ENCODE results near the gene AGPAT2. TPM values are rescaled to one million over a fixed set of nuclear protein-coding genes. Genes with fewer than 3 reads are reported as not detected.

AGPAT2 gene
- polyA plus RNA-seq, 1 of the 3 experiments (the other 2 are of a cell fraction) = 46.8 TPM

GRCh38 chr9:136689108-136689460 lies 1.8 kb upstream of the AGPAT2 start:
- CTCF ChIA-PET = interaction anchor here (1.0 to 1.3 kb wide), 3 partner anchors 17 to 43 kb away, joined by 3 to 8 read pairs (median 3); no protein-coding TSS in a partner anchor
- no peaks in the 10 kb centered on the region for H3K9me2 ChIP-seq
- no peak for DNase-seq
- 88% methylated on average over 6 of the region's 7 CpGs for WGBS (ENCODE audit: low lambda C conversion rate)
- TF ChIP-seq GATA2 (CRISPR knock-in tag; IDR thresholded peaks at IDR 0.05) (no peak), JUND (IDR thresholded peaks at IDR 0.05) (no peak), EP300 (IDR thresholded peaks at IDR 0.05; ENCODE audit: borderline replicate concordance in 1 of 2, low read depth in 1 of 2, low read length in 1 of 2) (no peak), IRF3 (IDR thresholded peaks at IDR 0.05; ENCODE audit: low read depth, low read length) (no peak), NRF1 (IDR thresholded peaks at IDR 0.05; ENCODE audit: low read depth, low read length) (no peak), RAD21 (IDR thresholded peaks at IDR 0.05; ENCODE audit: low read length) (no peak), TAF1 (IDR thresholded peaks at IDR 0.05; ENCODE audit: borderline replicate concordance, low read depth, low read length) (no peak), NFIC (IDR thresholded peaks at IDR 0.05; ENCODE audit: borderline replicate concordance) (no peak), FOXJ3 (CRISPR knock-in tag; IDR thresholded peaks at IDR 0.05) (no peak), TEAD4 (IDR thresholded peaks at IDR 0.05; ENCODE audit: borderline replicate concordance, insufficient read depth) (no peak), MEF2A (IDR thresholded peaks at IDR 0.05; ENCODE audit: borderline replicate concordance, low read depth) (no peak), EZH2phosphoT487 (IDR thresholded peaks at IDR 0.05; ENCODE audit: borderline replicate concordance, low read depth) (no peak), RXRA (IDR thresholded peaks at IDR 0.05; ENCODE audit: borderline replicate concordance, low read depth) (no peak), SIN3A (IDR thresholded peaks at IDR 0.05; ENCODE audit: borderline replicate concordance, low read depth, low read length) (no peak), FOSL2 (IDR thresholded peaks at IDR 0.05; ENCODE audit: borderline replicate concordance, low read depth) (no peak), ELF1 (IDR thresholded peaks at IDR 0.05) (no peak), RFX5 (IDR thresholded peaks at IDR 0.05; ENCODE audit: low read length) (no peak), YY1 (IDR thresholded peaks at IDR 0.05; ENCODE audit: low read depth) (no peak), CHD2 (IDR thresholded peaks at IDR 0.05; ENCODE audit: low read length, partially characterized antibody) (no peak)
- TF ChIP-seq, protein P1, sequence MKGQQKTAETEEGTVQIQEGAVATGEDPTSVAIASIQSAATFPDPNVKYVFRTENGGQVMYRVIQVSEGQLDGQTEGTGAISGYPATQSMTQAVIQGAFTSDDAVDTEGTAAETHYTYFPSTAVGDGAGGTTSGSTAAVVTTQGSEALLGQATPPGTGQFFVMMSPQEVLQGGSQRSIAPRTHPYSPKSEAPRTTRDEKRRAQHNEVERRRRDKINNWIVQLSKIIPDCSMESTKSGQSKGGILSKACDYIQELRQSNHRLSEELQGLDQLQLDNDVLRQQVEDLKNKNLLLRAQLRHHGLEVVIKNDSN (IDR thresholded peaks at IDR 0.05; ENCODE audit: borderline replicate concordance, low read depth) = no peak
- no peaks in the 10 kb centered on the region for H3K36me3 ChIP-seq (replicated peaks in 1 of 2; ENCODE audit: control insufficient read depth in 1 of 2, insufficient read depth in 2 of 2, low read length in 1 of 2)
- no peak overlapping the region for H3K9ac ChIP-seq
- H3K9me3 ChIP-seq = no peaks in the 10 kb centered on the region
- POLR2A ChIA-PET = no interaction called here
- H4K20me1 ChIP-seq (ENCODE audit: insufficient read depth) = peaks cover 7% of the 10 kb centered on the region; the same call in 1 of the 2 replicates
- no peak overlapping the region for H3K27ac ChIP-seq (ENCODE audit: low read depth in 2 of 2, low read length in 1 of 2)
- H3K27me3 ChIP-seq (ENCODE audit: insufficient read depth) = no peaks in the 10 kb centered on the region
- H3K4me3 ChIP-seq (ENCODE audit: low read depth in 2 of 2, low read length in 1 of 2) = no peak overlapping the region
- H3F3A ChIP-seq (replicated peaks; ENCODE audit: insufficient read depth) = no peaks in the 10 kb centered on the region
- H3K79me2 ChIP-seq (ENCODE audit: insufficient read depth) = peaks cover 16% of the 10 kb centered on the region
- H3K4me1 ChIP-seq (ENCODE audit: control insufficient read depth in 1 of 2, insufficient read depth in 2 of 2, low read depth in 1 of 2, low read length in 1 of 2) = peaks cover 4 to 19% of the 10 kb centered on the region in 2 experiments; a peak in 2 of 4 replicates
- H2AFZ ChIP-seq (ENCODE audit: low read depth) = no peak overlapping the region
- H3K4me2 ChIP-seq = no peak overlapping the region
